SHP77 treated with DMSO at 0.1 percent for 48 hours (cell line): Measurements from ENCODE around the gene EIF4G2.
A peak's percentile ranks its signal among the peaks of the same experiment; 100 is the strongest.

ENCODE experiments used
- DNase-seq: peaks from one replicate; lab custom pipeline; 2025; lab: John Stamatoyannopoulos, UW

EIF4G2 gene

GRCh38 chr11:10808235-10808552 lies 532 bp downstream of the EIF4G2 start:
- DNase-seq, result no peak

- no peak for DNase-seq
Measured at GRCh38 chr11:10807493-10808234, 1.1 kb downstream of the EIF4G2 start.

DNA sequence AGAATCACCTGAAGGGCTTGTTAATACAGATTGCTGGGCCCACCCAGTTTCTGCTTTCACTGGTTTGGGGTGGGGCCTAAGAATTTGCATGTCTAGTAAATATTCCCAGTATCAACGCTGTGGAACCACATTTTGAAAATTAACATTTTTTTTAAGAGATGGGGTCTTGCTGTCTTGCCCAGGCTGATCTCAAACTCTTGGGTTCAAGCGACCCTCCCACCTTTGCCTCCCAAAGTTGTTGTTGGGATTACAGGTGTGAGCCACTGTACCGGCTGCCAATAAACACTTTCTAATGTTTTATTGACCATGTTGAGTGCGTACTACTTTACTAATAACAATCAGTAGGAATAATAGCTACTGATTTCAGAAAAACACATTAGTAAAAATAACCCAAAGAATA lies 2.5 kb downstream of the EIF4G2 start:
- no peak for DNase-seq

GRCh38 chr11:10805741-10806140 lies 3.0 kb downstream of the EIF4G2 start:
- DNase-seq, result no peak

GRCh38 chr11:10803676-10804075 lies 5.0 kb downstream of the EIF4G2 start:
- DNase-seq, result no peak

GRCh38 chr11:10800292-10800691 lies 8.4 kb downstream of the EIF4G2 start:
- no peak for DNase-seq

DNA sequence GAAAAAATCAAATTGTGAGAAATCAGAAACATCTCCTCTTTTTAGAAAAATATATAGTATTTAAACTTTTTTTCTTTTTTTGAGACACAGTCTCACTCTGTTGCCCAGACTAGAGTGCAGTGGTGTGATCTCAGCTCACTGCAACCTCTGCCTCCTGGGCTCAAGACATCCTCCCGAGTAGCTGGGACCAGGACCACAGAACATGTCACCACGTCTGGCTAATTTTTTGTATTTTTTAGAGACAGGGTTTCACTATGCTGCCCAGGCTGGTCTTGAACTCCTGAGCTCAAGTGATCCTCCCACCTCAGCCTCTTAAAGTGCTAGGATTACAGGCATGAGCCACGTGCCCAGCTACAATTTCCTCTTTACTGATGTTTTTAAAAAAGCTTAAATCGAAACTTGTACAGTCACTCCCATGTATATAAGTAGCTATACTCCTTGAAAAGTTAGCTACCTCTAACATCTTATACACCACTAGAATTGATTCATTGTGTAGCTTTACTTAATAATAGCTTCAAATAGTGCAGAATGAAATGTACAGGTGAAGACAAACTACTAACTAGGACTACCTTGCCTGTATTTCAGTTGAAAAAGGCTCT lies 10.3 kb downstream of the EIF4G2 start:
- no peak for DNase-seq

DNA sequence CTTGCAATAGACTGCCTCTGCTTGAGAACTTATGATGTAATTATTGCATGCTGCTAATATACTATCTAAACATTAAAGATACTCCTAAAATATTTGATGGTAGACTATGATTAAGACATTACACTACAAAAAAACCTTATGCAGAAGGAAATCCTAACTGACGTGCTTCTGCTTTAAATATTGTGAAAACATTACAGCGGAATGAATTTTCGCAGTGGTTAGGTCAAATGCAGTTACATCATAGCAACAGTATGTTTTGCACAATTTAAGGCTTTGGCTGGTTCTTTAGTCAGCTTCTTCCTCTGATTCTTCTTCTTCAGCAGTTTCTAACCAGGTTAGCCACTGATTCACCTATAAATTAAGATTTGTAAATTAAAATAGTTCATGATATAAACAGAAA lies 11.2 kb downstream of the EIF4G2 start:
- no peak for DNase-seq

GRCh38 chr11:10797001-10797400 lies 11.7 kb downstream of the EIF4G2 start:
- DNase-seq, result no peak

DNA sequence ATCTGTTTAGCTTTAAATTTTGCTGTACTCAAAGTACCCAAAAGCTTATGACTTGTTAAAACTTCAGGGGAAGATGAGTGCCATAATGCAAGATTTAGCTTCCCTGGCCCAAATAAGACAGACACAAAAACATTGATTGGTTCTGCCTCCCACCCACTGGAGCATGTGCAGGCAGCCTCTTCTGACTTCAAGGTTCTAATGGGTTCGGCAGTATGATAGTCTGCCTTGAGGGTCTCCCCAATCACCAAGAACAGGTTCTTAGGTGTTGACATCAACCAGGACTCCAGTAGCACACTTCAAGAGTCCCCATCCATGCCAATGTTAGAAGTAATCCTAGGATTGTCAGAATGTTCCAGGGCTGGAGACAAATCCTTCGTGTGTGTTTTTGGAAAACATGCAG lies 12.5 kb downstream of the EIF4G2 start:
- DNase-seq, result no peak

DNA sequence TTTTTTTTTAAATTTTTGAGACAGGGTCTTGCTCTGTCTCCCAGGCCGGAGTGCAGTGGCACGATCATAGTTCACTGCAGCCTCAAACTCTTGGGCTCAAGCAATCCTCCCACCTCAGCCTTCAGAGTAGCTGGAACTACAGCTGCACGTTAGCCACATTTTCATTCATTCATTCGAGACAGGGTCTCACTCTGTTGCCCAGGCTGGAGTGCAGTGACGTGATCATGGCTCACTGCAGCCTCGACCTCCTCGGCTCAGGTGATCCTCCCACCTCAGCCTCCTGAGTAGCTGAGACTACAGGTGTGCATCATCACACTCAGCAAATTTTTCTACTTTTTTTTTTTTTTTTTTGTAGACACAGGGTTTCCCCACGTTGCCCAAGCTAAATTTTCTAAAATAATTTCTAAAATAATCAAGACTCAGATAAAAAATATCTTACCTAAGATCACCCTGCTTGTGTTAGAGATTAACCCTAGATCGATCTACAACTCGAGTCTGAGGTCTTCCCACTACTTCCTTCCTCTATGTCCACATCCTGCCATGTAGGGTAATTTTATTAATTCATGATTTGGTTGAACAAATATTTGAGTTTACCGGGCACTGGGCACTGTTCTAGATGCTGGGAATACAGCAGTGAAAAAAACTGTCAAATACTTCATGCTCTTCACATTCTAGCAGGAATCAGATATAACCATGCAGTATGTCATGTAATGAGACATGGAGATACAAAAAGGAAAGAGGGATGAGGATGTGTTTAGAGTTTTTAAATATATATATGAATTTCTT lies 15.1 kb downstream of the EIF4G2 start:
- no peak for DNase-seq

DNA sequence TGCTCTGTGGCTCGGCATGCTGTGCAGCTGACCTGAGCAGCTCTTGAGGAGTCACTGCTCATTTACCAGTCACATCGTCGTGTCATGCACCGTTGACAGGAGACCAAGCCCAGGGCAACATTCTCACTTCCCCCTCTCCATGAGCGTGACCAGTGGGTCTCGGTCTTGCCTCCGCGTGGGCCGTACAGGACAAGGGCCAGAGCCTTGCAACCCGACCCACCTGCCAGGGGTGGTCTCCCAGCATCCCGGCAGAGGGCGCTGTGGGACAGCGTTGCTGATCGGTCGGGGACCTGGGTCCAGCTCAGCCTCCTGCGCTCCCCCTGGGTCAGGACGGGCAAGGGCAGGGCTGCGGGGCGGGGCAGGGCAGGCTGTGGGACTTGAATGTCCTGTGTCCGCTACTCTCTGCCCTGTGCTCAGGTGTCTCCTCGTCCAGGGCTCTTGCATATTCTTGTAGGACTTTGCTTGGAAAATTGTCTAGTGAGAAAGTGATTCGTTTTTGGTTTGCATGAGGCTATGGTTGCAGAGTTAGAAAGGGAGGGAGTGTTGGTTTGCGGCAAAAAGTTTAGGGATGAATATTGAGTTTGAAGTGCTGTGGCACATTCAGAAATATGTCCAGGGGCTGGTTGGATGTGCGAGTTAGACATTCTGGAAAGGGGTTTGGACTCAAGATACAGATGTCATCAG lies 16.2 kb downstream of the EIF4G2 start:
- no peak for DNase-seq

DNA sequence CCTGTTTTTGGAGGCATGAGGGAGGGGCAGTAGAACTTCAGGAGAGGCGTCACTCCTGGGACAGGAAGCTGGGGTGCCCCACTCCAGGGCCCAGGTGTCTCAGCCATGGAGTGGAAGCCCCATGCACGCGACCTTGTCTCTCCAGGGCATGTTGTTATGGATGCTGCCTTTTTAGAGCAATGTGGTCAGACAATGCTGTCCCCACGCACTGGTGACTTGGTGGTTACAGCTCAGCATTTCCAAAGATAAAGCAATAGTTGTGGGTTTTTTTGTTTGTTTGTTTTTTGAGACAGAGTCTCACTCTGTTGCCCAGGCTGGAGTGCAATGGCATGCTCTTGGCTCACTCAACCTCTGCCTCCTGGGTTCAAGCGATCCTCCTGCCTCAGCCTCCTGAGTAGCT lies 22.3 kb downstream of the EIF4G2 start:
- no peak for DNase-seq

- DNase-seq, result no peak
Measured at GRCh38 chr11:10785146-10785474, 23.6 kb downstream of the EIF4G2 start.

- peak; percentile 17 for DNase-seq
Measured at GRCh38 chr11:10784232-10785145, 24.2 kb downstream of the EIF4G2 start.

DNA sequence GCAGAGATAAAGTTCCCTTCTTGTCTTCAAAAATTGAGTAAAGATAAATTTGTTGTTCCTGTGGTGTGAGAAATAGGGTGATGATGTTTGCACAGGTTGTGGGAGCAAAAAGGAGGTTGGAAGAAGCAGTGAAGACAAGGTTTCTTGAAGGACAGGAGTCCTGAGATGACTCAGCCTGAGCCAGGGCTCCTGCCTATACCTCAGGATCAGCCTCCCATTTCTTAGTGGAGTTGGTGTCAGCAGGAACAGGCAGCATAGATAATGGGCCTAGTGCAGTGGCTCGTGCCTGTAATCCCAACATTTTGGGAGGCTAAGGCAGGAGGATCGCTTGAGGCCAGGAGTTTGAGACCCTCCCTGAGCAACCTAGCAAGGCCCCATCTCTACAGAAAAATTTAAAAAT lies 28.7 kb downstream of the EIF4G2 start:
- no peak for DNase-seq

- no peak for DNase-seq
Measured at GRCh38 chr11:10779086-10779485, 29.6 kb downstream of the EIF4G2 start.

DNA sequence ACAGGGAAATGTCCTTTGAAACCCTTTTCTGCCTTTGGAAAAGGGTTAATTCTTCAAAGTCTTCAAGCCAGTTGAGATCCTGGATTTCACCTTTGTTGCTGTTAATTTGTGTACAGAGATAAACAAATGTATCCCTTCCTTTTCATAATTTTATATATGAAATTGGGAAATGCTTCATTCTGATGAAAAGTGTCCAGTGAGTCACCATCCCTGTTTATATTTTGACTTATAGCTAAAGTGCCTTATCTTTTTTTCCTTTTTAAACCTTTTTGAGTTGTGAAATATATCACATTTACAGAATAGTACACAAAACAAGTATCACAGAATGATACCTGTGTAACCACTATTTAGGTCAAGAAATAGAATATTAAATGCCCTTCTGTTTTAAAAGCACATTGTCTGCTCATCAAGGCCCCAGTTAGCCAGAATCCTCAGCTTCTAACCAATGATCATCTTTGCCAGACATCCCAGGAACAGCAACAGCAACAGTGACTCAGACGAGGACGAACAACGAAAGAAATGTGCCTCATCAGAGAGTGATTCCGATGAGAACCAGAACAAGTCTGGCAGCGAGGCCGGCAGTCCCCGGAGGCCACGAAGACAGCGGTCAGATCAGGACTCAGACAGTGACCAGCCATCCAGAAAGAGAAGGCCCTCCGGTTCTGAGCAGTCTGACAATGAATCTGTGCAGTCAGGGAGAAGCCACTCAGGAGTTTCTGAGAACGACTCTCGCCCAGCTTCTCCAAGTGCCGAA lies 30.3 kb downstream of the EIF4G2 start:
- no peak for DNase-seq

DNA sequence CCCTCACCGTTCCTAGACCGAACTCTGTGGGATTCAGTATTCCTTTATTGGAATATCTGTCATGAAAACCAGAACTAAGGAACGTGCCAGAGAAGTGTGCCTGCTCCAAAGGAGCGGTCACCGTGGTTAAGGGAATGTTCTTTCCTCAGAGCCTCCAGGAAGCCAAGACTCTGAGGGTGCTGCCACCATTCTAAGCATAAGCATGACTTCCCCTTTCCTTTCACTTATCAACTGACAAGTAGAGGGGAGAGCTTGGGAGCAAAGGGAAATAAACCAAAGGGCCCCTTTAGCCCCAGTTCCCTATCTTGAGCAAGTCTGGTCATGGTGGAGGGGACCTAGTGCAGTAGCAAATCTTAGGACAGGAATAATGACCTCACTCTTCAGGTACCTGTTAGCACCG lies 30.9 kb downstream of the EIF4G2 start:
- DNase-seq, result no peak

DNA sequence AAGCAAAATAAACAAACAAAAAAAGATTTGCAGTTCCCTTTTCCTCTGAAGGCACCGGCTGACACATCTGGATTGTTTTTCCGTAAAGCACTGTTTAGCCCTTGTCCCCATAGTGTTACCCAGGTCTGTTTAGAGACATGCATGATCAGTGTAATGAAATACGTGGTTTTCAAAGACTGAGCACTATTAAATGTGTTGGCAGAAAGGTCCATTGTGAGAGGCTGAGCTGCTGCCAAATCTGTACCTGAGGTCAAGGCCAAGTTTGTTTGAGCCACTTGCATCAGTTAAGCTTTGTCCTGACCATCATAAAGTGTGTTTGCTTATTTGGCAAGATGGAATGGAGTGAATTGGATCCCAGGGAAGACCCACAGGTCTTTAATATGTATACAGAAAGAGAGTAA lies 31.3 kb downstream of the EIF4G2 start:
- no peak for DNase-seq

- no peak for DNase-seq
Measured at GRCh38 chr11:10774811-10775210, 33.9 kb downstream of the EIF4G2 start.
